IPS-20b (cell line): ENCODE results near the gene ADAM11.
"Not testable (repeated sequence)": the region's sequence is repeated elsewhere in the genome, so short reads cannot be mapped to it uniquely, and the experiment has no call there.

Experiments
- H3K27ac ChIP-seq: one replicate; pipeline ENCODE4 v1.5.1; 2013; ENCODE audit warnings: low read length
- H3K27me3 ChIP-seq: 2 replicates; pipeline ENCODE4 v1.6.1; 2013; ENCODE audit warnings: mild to moderate bottlenecking, low read length, inconsistent platforms; ENCODE audit not compliant: insufficient read depth
- H3K36me3 ChIP-seq: 2 replicates; pipeline ENCODE4 v1.6.1; 2013; ENCODE audit warnings: low read depth, mild to moderate bottlenecking, inconsistent platforms, low read length, moderate library complexity; ENCODE audit not compliant: insufficient read depth
- H3K4me1 ChIP-seq: 2 replicates; pipeline ENCODE4 v1.6.1; 2013; ENCODE audit warnings: mild to moderate bottlenecking, control low read depth, inconsistent platforms, low read length, moderate library complexity; ENCODE audit not compliant: insufficient read depth
- H3K4me3 ChIP-seq: 2 replicates; pipeline ENCODE4 v1.5.1; 2013; ENCODE audit warnings: mild to moderate bottlenecking, low read length, inconsistent platforms
- H3K9ac ChIP-seq: 2 replicates; pipeline ENCODE4 v1.6.1; 2013; ENCODE audit warnings: low read depth, mild to moderate bottlenecking, inconsistent platforms, low read length, moderate library complexity
- H3K9me3 ChIP-seq: 2 replicates; pipeline ENCODE4 v1.6.1; 2013; ENCODE audit warnings: mild to moderate bottlenecking, low read depth, low read length, inconsistent platforms; ENCODE audit not compliant: insufficient read depth

ADAM11 gene

DNA sequence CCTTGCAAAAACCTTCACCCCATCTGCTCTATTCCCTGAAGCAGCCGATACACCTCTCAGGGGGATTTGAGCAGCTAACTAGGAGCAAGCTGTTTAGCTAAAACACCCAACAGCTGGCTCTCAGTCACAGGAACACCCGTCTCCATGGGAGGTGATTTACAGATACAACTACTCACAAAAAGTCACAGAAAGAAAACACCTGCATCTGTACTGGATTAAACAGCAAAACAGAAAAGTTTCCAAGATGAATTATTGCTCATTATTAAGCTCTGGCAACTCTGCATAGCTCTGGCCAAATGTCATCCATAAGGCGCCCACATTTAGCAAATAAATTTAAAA is 49.0 kb downstream of the ADAM11 start:
- no peaks in the 10 kb centered on the region for H3K27me3 ChIP-seq
- no peaks in the 10 kb centered on the region for H3K4me1 ChIP-seq
- no peaks in the 10 kb centered on the region for H3K9me3 ChIP-seq
- peaks cover 51% of the 10 kb centered on the region for H3K36me3 ChIP-seq
- no peak overlapping the region for H3K4me3 ChIP-seq
- H3K9ac ChIP-seq, result no peak overlapping the region
- H3K27ac ChIP-seq, result no peak overlapping the region

DNA sequence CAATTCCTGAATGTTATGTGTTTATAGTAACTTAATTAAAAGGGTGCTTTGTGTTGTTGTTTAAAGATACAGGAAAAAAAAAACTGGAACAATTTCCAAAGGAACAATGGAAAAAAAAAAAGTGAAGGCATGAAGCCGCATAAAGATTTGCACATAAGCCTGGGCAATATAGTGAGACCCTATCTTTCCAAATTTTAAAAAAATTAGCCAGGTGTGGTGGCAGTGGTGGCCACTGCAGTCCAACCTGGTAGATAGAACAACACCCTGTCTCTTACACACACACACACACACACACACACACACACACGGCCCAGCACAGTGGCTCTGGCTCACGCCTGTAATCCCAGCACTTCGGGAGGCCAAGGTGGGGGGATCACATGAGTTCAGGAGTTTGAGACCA is 49.4 kb downstream of the ADAM11 start:
- no peaks in the 10 kb centered on the region for H3K4me1 ChIP-seq

DNA sequence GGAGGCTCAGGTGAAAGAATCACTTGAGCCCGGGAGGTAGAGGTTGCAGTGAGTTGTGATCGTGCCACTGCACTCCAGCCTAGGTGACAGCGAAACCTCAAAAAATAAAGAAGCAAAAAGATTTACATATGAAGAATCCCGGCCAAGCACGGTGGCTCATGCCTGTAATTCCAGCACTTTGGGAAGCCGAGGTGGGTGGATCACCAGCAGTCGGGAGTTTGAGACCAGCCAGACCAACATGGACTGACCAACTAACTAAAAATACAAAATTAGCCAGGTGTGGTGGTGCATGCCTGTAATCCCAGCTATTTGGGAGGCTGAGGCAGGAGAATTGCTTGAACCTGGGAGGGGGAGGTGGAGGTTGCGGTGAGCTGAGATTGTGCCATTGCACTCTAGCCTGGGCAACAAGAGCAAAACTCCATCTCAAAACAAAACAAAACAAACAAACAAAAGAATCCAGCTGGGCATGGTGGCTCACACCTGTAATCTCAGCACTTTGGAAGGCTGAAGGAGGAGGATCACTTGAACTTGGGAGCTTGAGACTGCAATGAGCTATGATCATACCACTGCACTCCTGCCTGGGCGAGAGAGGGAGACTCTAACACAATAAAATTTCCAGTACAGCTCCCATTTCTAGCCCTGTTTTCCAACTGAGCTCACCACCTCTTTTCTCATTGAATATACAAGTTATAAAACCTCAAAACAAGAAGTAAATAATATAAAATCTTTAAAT is 50.0 kb downstream of the ADAM11 start:
- not testable (repeated sequence) for H3K4me1 ChIP-seq, H3K27me3 ChIP-seq, H3K27ac ChIP-seq, H3K9me3 ChIP-seq, H3K4me3 ChIP-seq, H3K9ac ChIP-seq
- peaks cover 40% of the 10 kb centered on the region for H3K36me3 ChIP-seq

More for the DNA sequence above, 49.4 kb downstream of the ADAM11 start:
- Histone ChIP-seq H3K27ac (no peak overlapping the region), H3K36me3 (peaks cover 47% of the 10 kb centered on the region), H3K9ac (no peak overlapping the region), H3K4me3 (no peak overlapping the region), H3K27me3 (no peaks in the 10 kb centered on the region), H3K9me3 (no peaks in the 10 kb centered on the region)

- Histone ChIP-seq H3K4me1 (no peaks in the 10 kb centered on the region), H3K9me3 (no peaks in the 10 kb centered on the region), H3K9ac (no peak overlapping the region), H3K36me3 (peaks cover 6% of the 10 kb centered on the region), H3K27me3 (no peaks in the 10 kb centered on the region), H3K27ac (no peak overlapping the region), H3K4me3 (no peak overlapping the region)
Measured at GRCh38 chr17:44812263-44812662, 53.5 kb downstream of the ADAM11 start.

DNA sequence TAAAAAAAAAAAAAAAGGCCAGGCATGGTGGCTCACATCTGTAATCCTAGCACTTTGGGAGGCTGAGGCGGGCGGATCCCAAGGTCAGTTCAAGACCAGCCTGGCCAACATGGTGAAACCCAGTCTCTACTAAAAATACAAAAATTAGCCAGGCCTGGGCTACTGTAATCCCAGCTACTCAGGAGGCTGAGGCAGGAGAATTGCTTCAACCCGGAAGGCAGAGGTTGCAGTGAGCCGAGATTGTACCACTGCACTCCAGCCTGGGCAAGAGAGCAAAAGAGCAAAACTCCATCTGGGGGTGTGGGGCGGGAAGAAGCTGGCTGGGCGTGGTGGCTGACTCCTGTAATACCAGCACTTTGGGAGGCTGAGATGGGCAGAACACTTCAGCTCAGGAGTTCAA is 59.7 kb downstream of the ADAM11 start:
- not testable (repeated sequence) for H3K27me3 ChIP-seq, H3K4me1 ChIP-seq, H3K9ac ChIP-seq, H3K9me3 ChIP-seq, H3K27ac ChIP-seq, H3K4me3 ChIP-seq
- H3K36me3 ChIP-seq, result peaks cover 15% of the 10 kb centered on the region; the same call in 1 of the 2 replicates

GRCh38 chr17:44820631-44821212 is 61.9 kb downstream of the ADAM11 start:
- no peak overlapping the region for H3K27ac ChIP-seq
- no peak overlapping the region for H3K4me3 ChIP-seq
- no peak overlapping the region for H3K9ac ChIP-seq
- no peaks in the 10 kb centered on the region for H3K9me3 ChIP-seq
- no peaks in the 10 kb centered on the region for H3K27me3 ChIP-seq
- H3K4me1 ChIP-seq, result no peaks in the 10 kb centered on the region
- H3K36me3 ChIP-seq, result peaks cover 17% of the 10 kb centered on the region; the same call in 1 of the 2 replicates

- H3K4me3 ChIP-seq, H3K27ac ChIP-seq, H3K27me3 ChIP-seq, H3K9ac ChIP-seq, H3K9me3 ChIP-seq, H3K4me1 ChIP-seq: not testable (repeated sequence)
- peaks cover 14% of the 10 kb centered on the region; the same call in 1 of the 2 replicates for H3K36me3 ChIP-seq
Measured at GRCh38 chr17:44825236-44825635, 66.4 kb downstream of the ADAM11 start.

GRCh38 chr17:44826123-44826790 is 67.5 kb downstream of the ADAM11 start:
- H3K36me3 ChIP-seq, result peaks cover 12% of the 10 kb centered on the region; the same call in 1 of the 2 replicates
- H3K27ac ChIP-seq, result no peak overlapping the region
- peaks cover 11% of the 10 kb centered on the region; the same call in 1 of the 2 replicates for H3K4me1 ChIP-seq
- no peaks in the 10 kb centered on the region for H3K27me3 ChIP-seq
- H3K4me3 ChIP-seq, result no peak overlapping the region
- no peak overlapping the region for H3K9ac ChIP-seq
- no peaks in the 10 kb centered on the region for H3K9me3 ChIP-seq

- Histone ChIP-seq H3K36me3 (peaks cover 8% of the 10 kb centered on the region; the same call in 1 of the 2 replicates), H3K9ac (peak overlapping the region; percentile 93; the same call in 1 of the 2 replicates), H3K4me3 (peak overlapping the region; percentile 75), H3K27ac (no peak overlapping the region), H3K27me3 (no peaks in the 10 kb centered on the region), H3K9me3 (no peaks in the 10 kb centered on the region), H3K4me1 (peaks cover 23% of the 10 kb centered on the region)
Measured at GRCh38 chr17:44827863-44828262, 69.1 kb downstream of the ADAM11 start.

- H3K27me3 ChIP-seq, result no peaks in the 10 kb centered on the region
- peak overlapping the region; percentile 93 for H3K9ac ChIP-seq
- peak overlapping the region; percentile 75 for H3K4me3 ChIP-seq
- H3K27ac ChIP-seq, result peak overlapping the region; percentile 50
- H3K9me3 ChIP-seq, result no peaks in the 10 kb centered on the region
- peaks cover 24% of the 10 kb centered on the region for H3K4me1 ChIP-seq
- H3K36me3 ChIP-seq, result peaks cover 6% of the 10 kb centered on the region; the same call in 1 of the 2 replicates
Measured at GRCh38 chr17:44828919-44829522, 70.2 kb downstream of the ADAM11 start.

- H3K27me3 ChIP-seq, result no peaks in the 10 kb centered on the region
- H3K9ac ChIP-seq, result peak within 1 kb of the TSS; percentile 93
- H3K4me1 ChIP-seq, result peaks cover 24% of the 10 kb centered on the region
- H3K4me3 ChIP-seq, result peak within 1 kb of the TSS; percentile 79
- H3K27ac ChIP-seq, result peak within 1 kb of the TSS; percentile 50
- H3K9me3 ChIP-seq, result no peaks in the 10 kb centered on the region
- peaks cover 6% of the 10 kb centered on the region; the same call in 1 of the 2 replicates for H3K36me3 ChIP-seq
Measured at GRCh38 chr17:44829523-44830358, 71.0 kb downstream of the ADAM11 start, which contains the start of gene GJC1. TSS of gene GJC1 (minus strand) at chr17:44830287. CDS start at chr17:44805817, 24,470 bp downstream.
